Measurements from ENCODE around the gene AURKA.
"Not testable (repeated sequence)": the region's sequence is repeated elsewhere in the genome, so short reads cannot be mapped to it uniquely, and the experiment has no call there.

- TF ChIP-seq CTCF, POLR2A (IDR thresholded peaks at IDR 0.05): not testable (repeated sequence)
Observed at GRCh38 chr20:56405356-56405755, 13.3 kb upstream of the AURKA start.
